ENCODE data around the gene TNS1. TPM values are rescaled to one million over a fixed set of nuclear protein-coding genes. Genes with fewer than 3 reads are reported as not detected.

The TNS1 gene
- total RNA-seq, 1 experiment from 2014 or later: 6.2 TPM

DNA sequence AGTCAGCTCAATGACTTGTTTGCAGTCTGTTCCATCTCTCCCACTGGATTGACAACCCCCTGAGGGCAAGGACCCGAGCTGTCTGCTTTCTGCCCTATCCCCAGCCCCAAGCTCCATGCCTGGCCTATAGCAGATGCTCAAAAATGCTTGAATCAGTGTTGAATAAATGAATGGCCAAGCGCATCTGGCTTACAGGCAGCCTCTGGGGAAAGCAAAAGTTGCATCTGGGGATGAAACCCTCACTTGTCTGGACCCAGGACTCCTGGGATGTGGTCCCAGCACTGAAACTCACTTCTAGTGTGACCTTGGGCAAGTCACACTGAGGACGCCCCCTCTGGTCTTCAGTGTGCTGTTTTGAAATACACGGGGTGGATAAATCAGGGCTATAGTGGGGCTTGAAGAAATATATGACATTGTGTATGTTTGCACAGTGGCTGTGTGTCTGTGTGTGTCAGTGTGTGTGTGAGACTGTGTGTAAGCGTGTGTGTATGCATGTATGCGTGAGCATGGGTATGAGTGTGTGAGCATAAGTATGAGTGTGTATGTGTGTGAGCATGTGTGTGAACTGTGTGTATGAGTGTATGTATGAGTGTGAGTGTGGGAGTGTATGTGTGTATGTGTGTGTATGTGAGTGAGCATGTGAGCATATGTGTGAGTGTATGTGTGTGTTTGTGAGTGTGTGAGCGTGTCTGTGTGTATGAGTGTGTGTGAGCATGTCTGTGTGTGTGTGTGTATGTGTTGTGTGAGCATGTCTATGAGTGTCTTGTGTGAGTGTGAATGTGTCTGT, 27.8 kb upstream of the TNS1 start:
- intact Hi-C loops (cut with micrococcal nuclease): no loop called here
- CTCF ChIA-PET: interaction anchor here (1.2 kb wide), 1 partner anchor 37 kb away, joined by 4 read pairs; no protein-coding TSS in a partner anchor
- no TSS peak for BruUV-seq (replicated peaks)

More for the DNA sequence above, 27.8 kb upstream of the TNS1 start:
- ChIA-PET POLR2A (no interaction called here), RAD21 (ENCODE audit: low non-redundant PET in 1 of 2, low total read pairs in 2 of 2, uncharacterized antibody in 2 of 2, unreplicated experiment in 2 of 2) (no interaction called here)
- Histone ChIP-seq H3K36me3 (ENCODE audit: control insufficient read depth in 1 of 2, insufficient read depth in 2 of 2, low read length in 2 of 2) (no peaks in the 10 kb centered on the region), H4K20me1 (ENCODE audit: insufficient read depth) (no peaks in the 10 kb centered on the region), H3K9ac (ENCODE audit: low read length) (no peak overlapping the region), H2AFZ (ENCODE audit: low read depth, low read length, poor library complexity, severe bottlenecking) (no peak overlapping the region), H3K27me3 (ENCODE audit: insufficient read depth, low read length) (no peaks in the 10 kb centered on the region), H3K4me3 (replicated peaks in 1 of 2; ENCODE audit: low read depth in 1 of 2, low read length in 2 of 2) (no peak overlapping the region), H3K4me1 (ENCODE audit: control insufficient read depth in 1 of 2, insufficient read depth in 2 of 2, low read length in 2 of 2) (peaks cover 0 to 4% of the 10 kb centered on the region in 2 experiments; a peak in 1 of 4 replicates), H3K9me3 (ENCODE audit: control insufficient read depth in 1 of 2, insufficient read depth in 1 of 2, low read depth in 1 of 2, low read length in 2 of 2) (no peaks in the 10 kb centered on the region), H3K27ac (ENCODE audit: low read depth, low read length) (no peak overlapping the region), H3K9me2 (ENCODE audit: insufficient read depth) (no peaks in the 10 kb centered on the region), H3K4me2 (ENCODE audit: low read length) (no peak overlapping the region), H3K79me2 (ENCODE audit: insufficient read depth, low read length) (no peaks in the 10 kb centered on the region)
- TF ChIP-seq, protein P1, sequence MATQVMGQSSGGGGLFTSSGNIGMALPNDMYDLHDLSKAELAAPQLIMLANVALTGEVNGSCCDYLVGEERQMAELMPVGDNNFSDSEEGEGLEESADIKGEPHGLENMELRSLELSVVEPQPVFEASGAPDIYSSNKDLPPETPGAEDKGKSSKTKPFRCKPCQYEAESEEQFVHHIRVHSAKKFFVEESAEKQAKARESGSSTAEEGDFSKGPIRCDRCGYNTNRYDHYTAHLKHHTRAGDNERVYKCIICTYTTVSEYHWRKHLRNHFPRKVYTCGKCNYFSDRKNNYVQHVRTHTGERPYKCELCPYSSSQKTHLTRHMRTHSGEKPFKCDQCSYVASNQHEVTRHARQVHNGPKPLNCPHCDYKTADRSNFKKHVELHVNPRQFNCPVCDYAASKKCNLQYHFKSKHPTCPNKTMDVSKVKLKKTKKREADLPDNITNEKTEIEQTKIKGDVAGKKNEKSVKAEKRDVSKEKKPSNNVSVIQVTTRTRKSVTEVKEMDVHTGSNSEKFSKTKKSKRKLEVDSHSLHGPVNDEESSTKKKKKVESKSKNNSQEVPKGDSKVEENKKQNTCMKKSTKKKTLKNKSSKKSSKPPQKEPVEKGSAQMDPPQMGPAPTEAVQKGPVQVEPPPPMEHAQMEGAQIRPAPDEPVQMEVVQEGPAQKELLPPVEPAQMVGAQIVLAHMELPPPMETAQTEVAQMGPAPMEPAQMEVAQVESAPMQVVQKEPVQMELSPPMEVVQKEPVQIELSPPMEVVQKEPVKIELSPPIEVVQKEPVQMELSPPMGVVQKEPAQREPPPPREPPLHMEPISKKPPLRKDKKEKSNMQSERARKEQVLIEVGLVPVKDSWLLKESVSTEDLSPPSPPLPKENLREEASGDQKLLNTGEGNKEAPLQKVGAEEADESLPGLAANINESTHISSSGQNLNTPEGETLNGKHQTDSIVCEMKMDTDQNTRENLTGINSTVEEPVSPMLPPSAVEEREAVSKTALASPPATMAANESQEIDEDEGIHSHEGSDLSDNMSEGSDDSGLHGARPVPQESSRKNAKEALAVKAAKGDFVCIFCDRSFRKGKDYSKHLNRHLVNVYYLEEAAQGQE (IDR thresholded peaks at IDR 0.05; ENCODE audit: low read depth): no peak
- TF ChIP-seq JUND (IDR thresholded peaks at IDR 0.05) (no peak), SIN3A (IDR thresholded peaks at IDR 0.05; ENCODE audit: low read depth) (no peak), MAX (IDR thresholded peaks at IDR 0.05) (no peak)
- TF ChIP-seq, protein P2, sequence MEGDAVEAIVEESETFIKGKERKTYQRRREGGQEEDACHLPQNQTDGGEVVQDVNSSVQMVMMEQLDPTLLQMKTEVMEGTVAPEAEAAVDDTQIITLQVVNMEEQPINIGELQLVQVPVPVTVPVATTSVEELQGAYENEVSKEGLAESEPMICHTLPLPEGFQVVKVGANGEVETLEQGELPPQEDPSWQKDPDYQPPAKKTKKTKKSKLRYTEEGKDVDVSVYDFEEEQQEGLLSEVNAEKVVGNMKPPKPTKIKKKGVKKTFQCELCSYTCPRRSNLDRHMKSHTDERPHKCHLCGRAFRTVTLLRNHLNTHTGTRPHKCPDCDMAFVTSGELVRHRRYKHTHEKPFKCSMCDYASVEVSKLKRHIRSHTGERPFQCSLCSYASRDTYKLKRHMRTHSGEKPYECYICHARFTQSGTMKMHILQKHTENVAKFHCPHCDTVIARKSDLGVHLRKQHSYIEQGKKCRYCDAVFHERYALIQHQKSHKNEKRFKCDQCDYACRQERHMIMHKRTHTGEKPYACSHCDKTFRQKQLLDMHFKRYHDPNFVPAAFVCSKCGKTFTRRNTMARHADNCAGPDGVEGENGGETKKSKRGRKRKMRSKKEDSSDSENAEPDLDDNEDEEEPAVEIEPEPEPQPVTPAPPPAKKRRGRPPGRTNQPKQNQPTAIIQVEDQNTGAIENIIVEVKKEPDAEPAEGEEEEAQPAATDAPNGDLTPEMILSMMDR (IDR thresholded peaks at IDR 0.05 in 2 of 3, conservative IDR thresholded peaks at IDR 0.05 in 1 of 3; ENCODE audit: borderline replicate concordance in 1 of 3, insufficient read depth in 1 of 3, low read depth in 2 of 3, low read length in 2 of 3): no peak
- DNase-seq (ENCODE audit: low read depth, low spot score) (no peak), ATAC-seq (no peak)

All from HCT116 (cell line).